ENCODE data around the gene ID1. TPM values are rescaled to one million over a fixed set of nuclear protein-coding genes. Genes with fewer than 3 reads are reported as not detected.
"Not testable (repeated sequence)": the region's sequence is repeated elsewhere in the genome, so short reads cannot be mapped to it uniquely, and the experiment has no call there.

ID1 gene
- total RNA-seq, 1 donor = 82.5 TPM

DNA sequence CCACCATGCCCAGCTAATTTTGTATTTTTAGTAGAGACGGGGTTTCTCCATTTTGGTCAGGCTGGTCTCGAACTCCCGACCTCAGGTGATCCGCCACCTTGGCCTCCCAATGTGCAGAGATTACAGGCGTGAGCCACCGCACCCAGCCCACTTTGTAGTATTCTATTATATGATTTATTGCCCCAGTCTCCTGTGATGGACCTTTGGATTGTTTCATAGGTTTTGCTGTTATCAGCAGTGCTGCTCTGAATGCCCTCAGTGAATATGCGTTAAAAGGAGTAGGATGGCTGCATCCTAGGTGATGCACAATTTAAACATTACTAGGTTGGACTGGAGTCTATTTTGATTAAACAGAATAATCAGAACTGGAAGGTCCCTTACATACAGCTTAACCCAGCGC is 10.3 kb downstream of the ID1 start:
- peaks cover 3% of the 10 kb centered on the region for H3K27me3 ChIP-seq (ENCODE audit: insufficient read depth, low read length)
- H2AFZ ChIP-seq (ENCODE audit: low read length) = no peak overlapping the region
- H3K36me3 ChIP-seq (ENCODE audit: insufficient read depth, low read length) = no peaks in the 10 kb centered on the region
- DNase-seq (ENCODE audit: insufficient read length, low spot score, missing footprints) = no peak
- H3K79me2 ChIP-seq (ENCODE audit: insufficient read depth, low read length) = no peaks in the 10 kb centered on the region
- no peaks in the 10 kb centered on the region for H4K20me1 ChIP-seq (ENCODE audit: insufficient read depth, low read length)
- H3K4me1 ChIP-seq (ENCODE audit: insufficient read depth, low read length) = peaks cover 6% of the 10 kb centered on the region
- H3K9me3 ChIP-seq (ENCODE audit: low read depth, low read length) = no peaks in the 10 kb centered on the region
- TF ChIP-seq, protein P1, sequence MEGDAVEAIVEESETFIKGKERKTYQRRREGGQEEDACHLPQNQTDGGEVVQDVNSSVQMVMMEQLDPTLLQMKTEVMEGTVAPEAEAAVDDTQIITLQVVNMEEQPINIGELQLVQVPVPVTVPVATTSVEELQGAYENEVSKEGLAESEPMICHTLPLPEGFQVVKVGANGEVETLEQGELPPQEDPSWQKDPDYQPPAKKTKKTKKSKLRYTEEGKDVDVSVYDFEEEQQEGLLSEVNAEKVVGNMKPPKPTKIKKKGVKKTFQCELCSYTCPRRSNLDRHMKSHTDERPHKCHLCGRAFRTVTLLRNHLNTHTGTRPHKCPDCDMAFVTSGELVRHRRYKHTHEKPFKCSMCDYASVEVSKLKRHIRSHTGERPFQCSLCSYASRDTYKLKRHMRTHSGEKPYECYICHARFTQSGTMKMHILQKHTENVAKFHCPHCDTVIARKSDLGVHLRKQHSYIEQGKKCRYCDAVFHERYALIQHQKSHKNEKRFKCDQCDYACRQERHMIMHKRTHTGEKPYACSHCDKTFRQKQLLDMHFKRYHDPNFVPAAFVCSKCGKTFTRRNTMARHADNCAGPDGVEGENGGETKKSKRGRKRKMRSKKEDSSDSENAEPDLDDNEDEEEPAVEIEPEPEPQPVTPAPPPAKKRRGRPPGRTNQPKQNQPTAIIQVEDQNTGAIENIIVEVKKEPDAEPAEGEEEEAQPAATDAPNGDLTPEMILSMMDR (IDR thresholded peaks at IDR 0.05; ENCODE audit: extremely low read depth, low read depth, low read length) = no peak
- no peak overlapping the region for H3K4me2 ChIP-seq (ENCODE audit: insufficient read depth, low read length)
- no peak overlapping the region for H3K27ac ChIP-seq (ENCODE audit: low read depth, low read length)
- H3K4me3 ChIP-seq (ENCODE audit: insufficient read depth, low read length) = no peak overlapping the region

DNA sequence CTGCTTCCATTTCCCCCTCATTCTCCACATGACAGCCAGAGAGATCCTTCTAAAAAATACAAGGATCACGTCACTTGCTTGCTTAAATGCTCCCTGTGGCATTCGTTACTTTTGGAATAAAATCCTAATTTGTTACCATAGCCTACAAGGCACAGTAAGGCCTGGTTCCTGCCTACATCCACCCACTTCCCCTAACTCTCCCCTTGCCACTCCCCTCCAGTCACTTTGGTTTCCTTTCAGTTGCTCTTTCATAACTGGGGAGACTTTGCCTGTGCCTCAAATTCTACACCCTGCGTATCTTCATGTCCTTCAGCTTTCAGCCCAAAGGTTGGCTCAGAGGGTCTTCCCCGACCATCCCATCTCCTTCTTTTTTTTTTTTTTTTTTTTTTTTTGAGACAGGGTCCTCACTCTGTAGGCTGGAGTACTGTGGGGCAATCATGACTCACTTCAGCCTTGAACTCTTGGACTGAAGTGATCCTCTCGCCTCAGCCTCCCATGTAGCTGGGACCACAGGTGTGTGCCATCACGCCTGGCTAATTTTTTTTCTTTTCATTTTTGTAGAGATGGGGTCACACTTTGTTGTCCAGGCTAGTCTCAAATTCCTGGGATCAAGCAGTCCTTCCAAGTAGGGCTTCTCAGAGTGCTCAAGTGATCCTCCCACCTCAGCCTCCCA is 12.5 kb downstream of the ID1 start:
- H3K4me3 ChIP-seq (ENCODE audit: insufficient read depth, low read length) = no peak overlapping the region
- H3K27me3 ChIP-seq (ENCODE audit: insufficient read depth, low read length) = peaks cover 3% of the 10 kb centered on the region
- H4K20me1 ChIP-seq (ENCODE audit: insufficient read depth, low read length) = no peaks in the 10 kb centered on the region
- DNase-seq (ENCODE audit: insufficient read length, low spot score, missing footprints) = no peak
- no peak overlapping the region for H3K27ac ChIP-seq (ENCODE audit: low read depth, low read length)
- H3K4me2 ChIP-seq (ENCODE audit: insufficient read depth, low read length) = no peak overlapping the region
- no peak overlapping the region for H2AFZ ChIP-seq (ENCODE audit: low read length)
- TF ChIP-seq, protein P1 (IDR thresholded peaks at IDR 0.05; ENCODE audit: extremely low read depth, low read depth, low read length) = no peak
- H3K36me3 ChIP-seq (ENCODE audit: insufficient read depth, low read length) = no peaks in the 10 kb centered on the region
- no peaks in the 10 kb centered on the region for H3K9me3 ChIP-seq (ENCODE audit: low read depth, low read length)
- H3K79me2 ChIP-seq (ENCODE audit: insufficient read depth, low read length) = no peaks in the 10 kb centered on the region
- no peaks in the 10 kb centered on the region for H3K4me1 ChIP-seq (ENCODE audit: insufficient read depth, low read length)

DNA sequence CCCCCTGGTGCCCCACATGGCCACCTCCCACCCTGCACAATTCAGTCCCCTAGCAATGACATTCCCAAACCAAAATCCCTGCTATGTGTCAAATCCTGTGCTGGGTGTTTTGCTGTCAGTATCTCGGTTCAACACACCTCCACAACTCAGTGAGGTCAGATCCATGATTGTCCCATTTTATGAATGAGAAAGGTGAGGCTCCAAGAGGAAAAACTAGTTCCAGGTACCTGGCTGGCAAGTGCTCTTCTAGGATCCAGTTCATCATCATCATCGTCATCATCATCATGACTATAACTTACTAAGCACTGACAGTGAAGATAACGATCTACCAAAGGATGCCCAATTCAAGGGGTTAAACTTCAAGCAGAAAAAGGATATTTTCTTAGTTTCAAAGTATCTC is 15.2 kb downstream of the ID1 start:
- no peaks in the 10 kb centered on the region for H3K4me1 ChIP-seq (ENCODE audit: insufficient read depth, low read length)
- H3K79me2 ChIP-seq (ENCODE audit: insufficient read depth, low read length) = no peaks in the 10 kb centered on the region
- no peak overlapping the region for H3K27ac ChIP-seq (ENCODE audit: low read depth, low read length)
- no peaks in the 10 kb centered on the region for H3K9me3 ChIP-seq (ENCODE audit: low read depth, low read length)
- peaks cover 3% of the 10 kb centered on the region for H3K27me3 ChIP-seq (ENCODE audit: insufficient read depth, low read length)
- H4K20me1 ChIP-seq (ENCODE audit: insufficient read depth, low read length) = no peaks in the 10 kb centered on the region
- H3K4me2 ChIP-seq (ENCODE audit: insufficient read depth, low read length) = no peak overlapping the region
- TF ChIP-seq, protein P1 (IDR thresholded peaks at IDR 0.05; ENCODE audit: extremely low read depth, low read depth, low read length) = no peak
- no peak for DNase-seq (ENCODE audit: insufficient read length, low spot score, missing footprints)
- H3K4me3 ChIP-seq (ENCODE audit: insufficient read depth, low read length) = no peak overlapping the region
- H3K36me3 ChIP-seq (ENCODE audit: insufficient read depth, low read length) = no peaks in the 10 kb centered on the region
- H2AFZ ChIP-seq (ENCODE audit: low read length) = no peak overlapping the region

DNA sequence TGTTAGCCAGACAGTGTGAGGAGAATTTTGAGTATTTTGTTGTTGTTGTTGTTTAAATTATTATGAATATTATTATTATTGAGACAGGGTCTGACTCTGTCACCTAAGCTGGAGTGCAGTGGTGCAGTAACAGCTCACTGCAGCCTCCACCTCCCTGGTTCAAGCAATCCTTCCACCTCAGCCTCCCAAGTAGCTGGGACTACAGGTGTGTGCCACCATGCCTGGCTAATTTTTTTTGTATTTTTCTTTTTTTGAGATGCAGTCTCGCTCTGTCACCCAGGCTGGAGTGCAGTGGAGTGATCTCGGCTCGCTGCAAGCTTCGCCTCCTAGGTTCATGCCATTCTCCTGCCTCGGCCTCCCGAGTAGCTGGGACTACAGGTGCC is 18.0 kb downstream of the ID1 start:
- not testable (repeated sequence) for H3K4me2 ChIP-seq (ENCODE audit: insufficient read depth, low read length); H3K4me3 ChIP-seq (ENCODE audit: insufficient read depth, low read length); H2AFZ ChIP-seq (ENCODE audit: low read length); H3K27me3 ChIP-seq (ENCODE audit: insufficient read depth, low read length); DNase-seq (ENCODE audit: insufficient read length, low spot score, missing footprints); H3K4me1 ChIP-seq (ENCODE audit: insufficient read depth, low read length); H4K20me1 ChIP-seq (ENCODE audit: insufficient read depth, low read length); H3K79me2 ChIP-seq (ENCODE audit: insufficient read depth, low read length); H3K9me3 ChIP-seq (ENCODE audit: low read depth, low read length); H3K36me3 ChIP-seq (ENCODE audit: insufficient read depth, low read length); H3K27ac ChIP-seq (ENCODE audit: low read depth, low read length)

DNA sequence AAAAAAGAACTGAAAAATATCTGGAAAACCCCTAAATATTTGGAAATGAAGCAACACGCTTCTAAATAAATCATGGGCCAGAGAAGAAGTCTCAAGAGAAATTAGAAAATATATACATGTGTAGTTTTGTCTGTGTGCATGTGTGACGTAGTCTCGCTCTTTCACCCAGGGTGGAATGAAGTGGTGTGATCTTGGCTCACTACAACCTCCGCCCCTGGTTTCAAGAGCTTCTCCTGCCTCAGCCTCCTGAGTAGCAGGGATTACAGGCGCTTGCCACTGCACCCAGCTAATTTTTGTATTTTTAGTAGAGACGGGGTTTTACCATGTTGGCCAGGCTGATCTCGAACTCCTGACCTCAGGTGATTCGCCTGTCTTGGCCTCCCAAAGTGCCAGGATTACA is 21.4 kb downstream of the ID1 start:
- DNase-seq (ENCODE audit: insufficient read length, low spot score, missing footprints); H3K27ac ChIP-seq (ENCODE audit: low read depth, low read length); H3K36me3 ChIP-seq (ENCODE audit: insufficient read depth, low read length); H3K4me3 ChIP-seq (ENCODE audit: insufficient read depth, low read length); H2AFZ ChIP-seq (ENCODE audit: low read length); H3K4me1 ChIP-seq (ENCODE audit: insufficient read depth, low read length); H3K4me2 ChIP-seq (ENCODE audit: insufficient read depth, low read length); H3K9me3 ChIP-seq (ENCODE audit: low read depth, low read length); H3K79me2 ChIP-seq (ENCODE audit: insufficient read depth, low read length); H4K20me1 ChIP-seq (ENCODE audit: insufficient read depth, low read length); H3K27me3 ChIP-seq (ENCODE audit: insufficient read depth, low read length): not testable (repeated sequence)

DNA sequence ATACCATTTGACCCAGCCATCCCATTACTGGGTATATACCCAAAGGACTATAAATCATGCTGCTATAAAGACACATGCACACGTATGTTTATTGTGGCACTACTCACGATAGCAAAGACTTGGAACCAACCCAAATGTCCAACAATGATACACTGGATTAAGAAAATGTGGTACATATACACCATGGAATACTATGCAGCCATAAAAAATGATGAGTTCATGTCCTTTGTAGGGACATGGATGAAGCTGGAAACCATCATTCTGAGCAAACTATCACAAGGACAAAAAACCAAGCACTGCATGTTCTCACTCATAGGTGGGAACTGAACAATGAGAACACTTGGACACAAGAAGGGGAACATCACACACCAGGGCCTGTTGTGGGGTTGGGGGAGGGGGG is 23.0 kb downstream of the ID1 start:
- H4K20me1 ChIP-seq (ENCODE audit: insufficient read depth, low read length); H3K4me2 ChIP-seq (ENCODE audit: insufficient read depth, low read length); H3K27ac ChIP-seq (ENCODE audit: low read depth, low read length); H3K9me3 ChIP-seq (ENCODE audit: low read depth, low read length); H3K4me1 ChIP-seq (ENCODE audit: insufficient read depth, low read length); H3K27me3 ChIP-seq (ENCODE audit: insufficient read depth, low read length); H3K4me3 ChIP-seq (ENCODE audit: insufficient read depth, low read length); H2AFZ ChIP-seq (ENCODE audit: low read length); H3K36me3 ChIP-seq (ENCODE audit: insufficient read depth, low read length); H3K79me2 ChIP-seq (ENCODE audit: insufficient read depth, low read length); DNase-seq (ENCODE audit: insufficient read length, low spot score, missing footprints): not testable (repeated sequence)
